H1 (cell line): ENCODE data around the gene RPN2. TPM values are rescaled to one million over a fixed set of nuclear protein-coding genes. Genes with fewer than 3 reads are reported as not detected.

Experiments used
- CTCF ChIA-PET: fragments of 300-600 bp; sonication (Branson Sonifier 250); formaldehyde crosslinking; loops from one replicate; lab custom pipeline; 2021; ENCODE audit not compliant: partially characterized antibody; lab: Charles Lee
- POLR2A ChIA-PET: fragments of 300-600 bp; sonication (Branson Sonifier 250); formaldehyde crosslinking; loops from one replicate; lab custom pipeline; 2021; ENCODE audit warnings: inconsistent platforms; ENCODE audit not compliant: partially characterized antibody; lab: Charles Lee
- DNase-seq, 2 experiments: peaks; one replicate each; pipeline versions ENCODE4 v3.0.0 to v3.0.0-alpha.2; 2010 to 2022; ENCODE audit warnings: low spot score in 2 of 2, low read depth in 1 of 2, mixed read lengths in 1 of 2
- FAIRE-seq: peaks from 2 replicates; lab custom pipeline; 2011; peaks lifted over from hg19 to GRCh38; lab: Jason Lieb, UNC
- H2AFZ ChIP-seq: 2 replicates; pipeline ENCODE4 v1.8.1; 2012; ENCODE audit warnings: low read length, inconsistent platforms
- H2AK5ac ChIP-seq: 2 replicates; pipeline ENCODE4 v1.6.1; 2013; ENCODE audit warnings: low read depth, low read length
- H2BK120ac ChIP-seq: replicated peaks from 2 replicates; pipeline ENCODE3; 2013; ENCODE audit warnings: low read depth, low read length, inconsistent platforms
- H2BK12ac ChIP-seq: 2 replicates; pipeline ENCODE4 v1.6.1; 2013; ENCODE audit warnings: low read depth, low read length
- H2BK15ac ChIP-seq: 2 replicates; pipeline ENCODE4 v1.6.1; 2013; ENCODE audit warnings: low read length
- H2BK20ac ChIP-seq: 2 replicates; pipeline ENCODE4 v1.6.1; 2013; ENCODE audit warnings: low read length
- H2BK5ac ChIP-seq: 2 replicates; pipeline ENCODE4 v1.6.1; 2013; ENCODE audit warnings: low read depth, low read length
- H3K14ac ChIP-seq: 2 replicates; pipeline ENCODE4 v1.6.1; 2013; ENCODE audit warnings: inconsistent platforms; ENCODE audit not compliant: insufficient read length
- H3K18ac ChIP-seq: 2 replicates; pipeline ENCODE4 v1.6.1; 2013; ENCODE audit warnings: low read length; ENCODE audit errors: extremely low read depth
- H3K23ac ChIP-seq: 2 replicates; pipeline ENCODE4 v1.6.1; 2013; ENCODE audit warnings: inconsistent platforms; ENCODE audit not compliant: insufficient read length
- H3K23me2 ChIP-seq: 2 replicates; pipeline ENCODE4 v1.6.1; 2013; ENCODE audit warnings: low read depth, low read length
- H3K27ac ChIP-seq: 2 replicates; pipeline ENCODE4 v1.6.1; 2011; ENCODE audit warnings: low read depth, low read length, inconsistent platforms
- H3K27me3 ChIP-seq, 4 experiments: replicated peaks in 1 of 4; 1 replicate in 1 of 4; 2 replicates in 3 of 4; pipeline versions ENCODE4 v1.6.1 to v1.8.1; 2011 to 2013; ENCODE audit warnings: low read length in 3 of 4, mild to moderate bottlenecking in 3 of 4, inconsistent platforms in 2 of 4, mixed read lengths in 2 of 4, moderate library complexity in 1 of 4; ENCODE audit not compliant: control insufficient read depth in 3 of 4, insufficient read depth in 3 of 4; ENCODE audit errors: extremely low read depth in 1 of 4
- H3K36me3 ChIP-seq, 4 experiments: 2 replicates each; pipeline versions ENCODE4 v1.6.1 to v1.8.1; 2011 to 2013; ENCODE audit warnings: mild to moderate bottlenecking in 4 of 4, low read length in 3 of 4, moderate library complexity in 2 of 4, control low read depth in 1 of 4, inconsistent platforms in 1 of 4; ENCODE audit not compliant: insufficient read depth in 4 of 4, control insufficient read depth in 2 of 4
- H3K4ac ChIP-seq: replicated peaks from 2 replicates; pipeline ENCODE3; 2013; ENCODE audit warnings: low read length, low read depth, mixed read lengths, inconsistent platforms; ENCODE audit not compliant: insufficient read length
- H3K4me1 ChIP-seq, 4 experiments: replicated peaks in 1 of 4; 1 replicate in 1 of 4; 2 replicates in 3 of 4; pipeline versions ENCODE4 v1.6.1 to v1.8.1; 2011 to 2013; ENCODE audit warnings: low read length in 3 of 4, inconsistent platforms in 2 of 4, mixed read lengths in 1 of 4; ENCODE audit not compliant: insufficient read depth in 4 of 4, control insufficient read depth in 3 of 4
- H3K4me2 ChIP-seq, 2 experiments: 2 replicates each; pipeline versions ENCODE4 v1.6.1 to v1.8.1; 2011 to 2013; ENCODE audit warnings: low read depth in 2 of 2, low read length in 2 of 2, control low read depth in 1 of 2, inconsistent platforms in 1 of 2, mild to moderate bottlenecking in 1 of 2; ENCODE audit not compliant: insufficient read depth in 1 of 2
- H3K4me3 ChIP-seq, 4 experiments: fragments of 200-600, 300-600 bp in 1 of 4; sonication (generic), shearing (Covaris generic), sonication (Bioruptor Twin) in 1 of 4; 2 replicates each; pipeline versions ENCODE4 v1.5.1 to v1.8.1; 2011 to 2016; ENCODE audit warnings: low read length in 4 of 4, low read depth in 3 of 4, control low read depth in 2 of 4, inconsistent platforms in 2 of 4, mild to moderate bottlenecking in 2 of 4, mixed read lengths in 1 of 4, moderate library complexity in 1 of 4; ENCODE audit not compliant: insufficient read depth in 2 of 4; ENCODE audit errors: extremely low read depth in 1 of 4
- H3K56ac ChIP-seq: replicated peaks from 2 replicates; pipeline ENCODE3; 2013; ENCODE audit warnings: low read depth, mild to moderate bottlenecking, mixed read lengths, low read length, inconsistent platforms; ENCODE audit not compliant: insufficient read length
- H3K79me1 ChIP-seq: 2 replicates; pipeline ENCODE4 v1.6.1; 2013; ENCODE audit warnings: low read depth, low read length, control low read depth
- H3K79me2 ChIP-seq, 2 experiments: 2 replicates each; pipeline versions ENCODE4 v1.6.1 to v1.8.1; 2012 to 2013; ENCODE audit warnings: low read length in 2 of 2, mild to moderate bottlenecking in 2 of 2, inconsistent platforms in 1 of 2; ENCODE audit not compliant: insufficient read depth in 2 of 2, control insufficient read depth in 1 of 2
- H3K9ac ChIP-seq, 4 experiments: replicated peaks in 1 of 4; 1 replicate in 1 of 4; 2 replicates in 3 of 4; pipeline versions ENCODE4 v1.6.1 to v1.8.1; 2011 to 2013; ENCODE audit warnings: low read depth in 3 of 4, low read length in 3 of 4, control low read depth in 2 of 4, mild to moderate bottlenecking in 2 of 4, moderate library complexity in 2 of 4, inconsistent platforms in 1 of 4; ENCODE audit errors: extremely low read depth in 1 of 4
- H3K9me3 ChIP-seq, 2 experiments: 2 replicates each; pipeline versions ENCODE4 v1.6.1 to v1.8.1; 2012 to 2013; ENCODE audit warnings: mild to moderate bottlenecking in 2 of 2, moderate library complexity in 2 of 2, control low read depth in 1 of 2, inconsistent platforms in 1 of 2, low read depth in 1 of 2, low read length in 1 of 2, mixed read lengths in 1 of 2; ENCODE audit not compliant: insufficient read depth in 2 of 2
- H4K20me1 ChIP-seq, 2 experiments: replicated peaks in 1 of 2; 2 replicates each; pipeline versions ENCODE3 to v1.8.1; 2011 to 2013; ENCODE audit warnings: inconsistent platforms in 2 of 2, low read length in 2 of 2, mild to moderate bottlenecking in 1 of 2; ENCODE audit not compliant: insufficient read depth in 2 of 2, control insufficient read depth in 1 of 2
- H4K5ac ChIP-seq: 2 replicates; pipeline ENCODE4 v1.6.1; 2013; ENCODE audit warnings: low read length, low read depth, mixed read lengths, inconsistent platforms; ENCODE audit not compliant: insufficient read length
- H4K8ac ChIP-seq: 2 replicates; pipeline ENCODE4 v1.8.0; 2013; ENCODE audit warnings: mild to moderate bottlenecking, moderate library complexity, low read length, inconsistent platforms; ENCODE audit not compliant: insufficient read depth; ENCODE audit errors: extremely low read depth
- H4K91ac ChIP-seq: replicated peaks from 2 replicates; pipeline ENCODE3; 2013; ENCODE audit warnings: low read length, mixed read lengths, inconsistent platforms; ENCODE audit not compliant: insufficient read length
- CHD2 ChIP-seq: IDR thresholded peaks from 2 replicates; pipeline ENCODE4 v1.6.1; 2012; ENCODE audit warnings: low read length, improper control_type of control experiment
- HDAC6 ChIP-seq: IDR thresholded peaks from one replicate; pipeline ENCODE4 v1.7.1; 2012; ENCODE audit warnings: low read depth, mild to moderate bottlenecking, inconsistent platforms, low read length, moderate library complexity
- TCF12 ChIP-seq: IDR thresholded peaks from 2 replicates; pipeline ENCODE4 v1.6.1; 2011; ENCODE audit warnings: low read depth, mild to moderate bottlenecking, low read length
- WGBS, 2 experiments: shearing (Covaris generic) in 1 of 2; methylation state at CpG; one replicate each; pipeline versions ENCODE4 v1.1.6 to v1.1.7; 2013 to 2015; ENCODE audit warnings: low lambda C conversion rate in 2 of 2, mixed read lengths in 2 of 2, inconsistent platforms in 1 of 2, low coverage in 1 of 2, missing lambda C conversion rate in 1 of 2; ENCODE audit not compliant: insufficient replicate concordance in 2 of 2, insufficient coverage in 1 of 2, insufficient read length in 1 of 2; ENCODE audit errors: extremely low coverage in 1 of 2, missing lambda C conversion rate in 1 of 2; 5-methylcytosine and 5-hydroxymethylcytosine counted together
- polyA plus RNA-seq, 7 experiments: library from polyadenylated mRNA; depleted of rRNA in 3 of 7; stranded (reverse) in 5 of 7; unstranded in 2 of 7; fragments of >200 nt in 5 of 7; fragments of 200-250 nt in 2 of 7; gene quantifications; 1 replicate in 5 of 7; 2 replicates in 1 of 7; 4 replicates in 1 of 7; pipeline versions ENCODE4 v1.2.1 to v1.2.3, GENCODE V29; 2011 to 2013; ENCODE audit warnings: missing spikeins in 2 of 7, mixed read lengths in 2 of 7
- total RNA-seq: library from RNA; stranded (reverse); fragmentation: NEBNext Ultra II Directional; extraction: Animal tissue kit (Norgen Biotek cat#: 25700); gene quantifications from 2 replicates; pipeline ENCODE4 v1.2.1, GENCODE V29; 2021
- TF ChIP-seq, protein P1 (sequence below), 3 experiments: IDR thresholded peaks; 1 replicate in 2 of 3; 2 replicates in 1 of 3; pipeline versions ENCODE4 v1.5.1 to v1.6.1; 2011; ENCODE audit warnings: low read length in 3 of 3, mild to moderate bottlenecking in 3 of 3, inconsistent platforms in 2 of 3, low read depth in 1 of 3, moderate library complexity in 1 of 3; ENCODE audit not compliant: insufficient read depth in 1 of 3; ENCODE audit errors: control extremely low read depth in 1 of 3

RPN2 gene
- total and polyA plus RNA-seq, 2 of the 8 experiments (the other 6 are each of a cell fraction or from before 2014, with no cell fraction given), result 236 to 379 TPM

DNA sequence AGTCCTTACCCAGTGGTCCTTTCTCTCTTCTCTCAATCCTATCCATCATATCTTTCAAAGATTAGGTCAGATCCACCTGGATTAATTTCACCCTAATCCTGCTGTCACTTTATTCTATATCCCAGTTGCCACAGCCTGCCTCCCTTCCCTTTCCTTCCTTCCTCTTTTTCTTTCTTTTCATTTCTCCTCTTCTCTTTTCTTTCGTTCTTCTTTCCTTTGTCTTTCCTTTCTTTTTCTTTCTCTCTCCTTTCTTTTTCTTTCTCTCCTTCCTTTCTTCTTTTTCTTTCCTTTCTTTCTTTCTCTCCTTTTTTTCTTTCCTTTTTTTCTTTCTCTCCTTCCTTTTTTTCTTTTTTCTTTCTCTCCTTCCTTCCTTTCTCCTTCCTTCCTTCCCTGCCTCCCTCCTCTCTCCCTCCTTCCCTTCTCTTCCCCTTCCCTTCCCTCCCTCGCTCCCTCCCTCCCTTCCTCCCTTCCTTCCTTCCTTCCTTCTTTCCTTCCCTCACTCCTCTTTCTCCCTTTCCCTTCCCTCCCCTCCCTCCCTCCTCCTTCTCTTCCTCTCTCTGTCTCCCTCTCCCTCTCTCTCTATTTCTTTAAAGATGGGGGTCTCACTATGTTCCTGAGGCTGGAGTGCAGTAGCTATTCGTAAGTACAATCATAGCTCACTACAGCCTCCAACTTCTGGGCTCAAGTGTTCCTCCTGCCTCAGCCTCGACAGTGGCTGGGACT lies 15.1 kb upstream of the RPN2 start:
- H4K8ac ChIP-seq, result no peak overlapping the region
- no peak overlapping the region for H4K5ac ChIP-seq
- no peak overlapping the region for H2BK5ac ChIP-seq
- H3K79me1 ChIP-seq, result no peaks in the 10 kb centered on the region
- no peak overlapping the region for H3K9ac ChIP-seq
- no peak overlapping the region for H3K23ac ChIP-seq
- FAIRE-seq (no peak), DNase-seq (no peak)
- no peak overlapping the region for H3K14ac ChIP-seq
- H4K91ac ChIP-seq, result no peak overlapping the region
- ChIA-PET CTCF (interaction anchor here (4.2 kb wide), 1 partner anchor 14 kb away, joined by 21 read pairs; the partner anchor contains the start of genes MROH8 and RPN2), POLR2A (interaction anchor here (1.9 kb wide), 1 partner anchor 15 kb away, joined by 4 read pairs; the partner anchor contains the start of genes MROH8 and RPN2)
- H3K4ac ChIP-seq, result no peak overlapping the region
- no peak overlapping the region for H2BK12ac ChIP-seq
- no peaks in the 10 kb centered on the region for H4K20me1 ChIP-seq
- H2AK5ac ChIP-seq, result no peak overlapping the region
- H3K4me3 ChIP-seq, result no peak overlapping the region
- no peak overlapping the region for H3K27ac ChIP-seq
- H3K4me1 ChIP-seq, result no peaks in the 10 kb centered on the region
- no peak overlapping the region for H2BK20ac ChIP-seq
- no peaks in the 10 kb centered on the region for H3K9me3 ChIP-seq
- no peak overlapping the region for H3K4me2 ChIP-seq
- no peak overlapping the region for H2AFZ ChIP-seq
- H3K56ac ChIP-seq, result no peak overlapping the region
- no peaks in the 10 kb centered on the region for H3K36me3 ChIP-seq
- 72% methylated on average over 3 of the region's 4 CpGs; no CpG with 5 or more reads in 1 of the 2 experiments for WGBS, 2 experiments
- H3K79me2 ChIP-seq, result no peaks in the 10 kb centered on the region
- H3K27me3 ChIP-seq, result no peaks in the 10 kb centered on the region
- H3K18ac ChIP-seq, result no peak overlapping the region
- no peaks in the 10 kb centered on the region; the same call in 1 of the 2 replicates for H3K23me2 ChIP-seq
- no peak overlapping the region for H2BK15ac ChIP-seq
- H2BK120ac ChIP-seq, result no peak overlapping the region
- TF ChIP-seq HDAC6, result no peak
- no peak for TF ChIP-seq CHD2
- TF ChIP-seq, protein P1, sequence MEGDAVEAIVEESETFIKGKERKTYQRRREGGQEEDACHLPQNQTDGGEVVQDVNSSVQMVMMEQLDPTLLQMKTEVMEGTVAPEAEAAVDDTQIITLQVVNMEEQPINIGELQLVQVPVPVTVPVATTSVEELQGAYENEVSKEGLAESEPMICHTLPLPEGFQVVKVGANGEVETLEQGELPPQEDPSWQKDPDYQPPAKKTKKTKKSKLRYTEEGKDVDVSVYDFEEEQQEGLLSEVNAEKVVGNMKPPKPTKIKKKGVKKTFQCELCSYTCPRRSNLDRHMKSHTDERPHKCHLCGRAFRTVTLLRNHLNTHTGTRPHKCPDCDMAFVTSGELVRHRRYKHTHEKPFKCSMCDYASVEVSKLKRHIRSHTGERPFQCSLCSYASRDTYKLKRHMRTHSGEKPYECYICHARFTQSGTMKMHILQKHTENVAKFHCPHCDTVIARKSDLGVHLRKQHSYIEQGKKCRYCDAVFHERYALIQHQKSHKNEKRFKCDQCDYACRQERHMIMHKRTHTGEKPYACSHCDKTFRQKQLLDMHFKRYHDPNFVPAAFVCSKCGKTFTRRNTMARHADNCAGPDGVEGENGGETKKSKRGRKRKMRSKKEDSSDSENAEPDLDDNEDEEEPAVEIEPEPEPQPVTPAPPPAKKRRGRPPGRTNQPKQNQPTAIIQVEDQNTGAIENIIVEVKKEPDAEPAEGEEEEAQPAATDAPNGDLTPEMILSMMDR (IDR thresholded peaks at IDR 0.05; ENCODE audit: control extremely low read depth in 1 of 3, insufficient read depth in 1 of 3, low read depth in 1 of 3, low read length in 3 of 3), result no peak
- TF ChIP-seq TCF12, result no peak
